EH (cell line): ENCODE measurements around the gene SLC2A3.
"Not testable (repeated sequence)": the region's sequence is repeated elsewhere in the genome, so short reads cannot be mapped to it uniquely, and the experiment has no call there.

ENCODE experiments used
- DNase-seq: peaks from one replicate; pipeline ENCODE4 v3.0.0-alpha.2; 2015; ENCODE audit warnings: low read depth

SLC2A3 gene

DNA sequence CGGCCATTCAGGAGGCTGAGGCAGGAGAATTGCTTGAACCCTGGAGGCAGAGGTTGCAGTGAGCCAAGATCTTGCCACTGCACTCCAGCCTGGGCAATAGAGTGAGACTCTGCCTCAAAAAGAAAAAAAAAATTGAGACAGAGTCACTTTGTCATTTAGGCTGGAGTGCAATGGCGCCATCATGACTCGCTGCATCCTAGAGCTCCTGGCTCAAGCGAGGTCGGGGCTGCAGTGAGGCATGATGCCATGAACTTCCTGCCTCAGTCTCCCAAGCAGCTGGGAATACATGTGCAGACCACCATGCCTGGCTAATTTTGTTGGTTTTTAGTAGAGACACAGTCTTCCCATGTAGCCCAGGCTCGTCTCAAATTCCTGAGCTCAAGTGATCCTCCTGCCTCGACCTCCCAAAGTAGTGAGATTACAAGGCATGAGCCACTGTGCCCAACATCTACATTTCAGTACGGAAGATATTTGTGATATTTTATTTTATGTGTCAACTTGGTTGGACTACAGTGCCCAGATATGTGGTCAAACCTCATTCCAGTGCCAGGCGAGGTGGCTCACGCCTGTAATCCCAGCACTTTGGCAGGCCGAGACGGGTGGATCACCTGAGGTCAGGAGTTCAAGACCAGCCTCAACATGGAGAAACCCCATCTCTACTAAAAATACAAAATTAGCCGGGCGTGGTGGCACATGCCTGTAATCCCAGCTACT lies 14.4 kb upstream of the SLC2A3 start:
- not testable (repeated sequence) for DNase-seq

DNA sequence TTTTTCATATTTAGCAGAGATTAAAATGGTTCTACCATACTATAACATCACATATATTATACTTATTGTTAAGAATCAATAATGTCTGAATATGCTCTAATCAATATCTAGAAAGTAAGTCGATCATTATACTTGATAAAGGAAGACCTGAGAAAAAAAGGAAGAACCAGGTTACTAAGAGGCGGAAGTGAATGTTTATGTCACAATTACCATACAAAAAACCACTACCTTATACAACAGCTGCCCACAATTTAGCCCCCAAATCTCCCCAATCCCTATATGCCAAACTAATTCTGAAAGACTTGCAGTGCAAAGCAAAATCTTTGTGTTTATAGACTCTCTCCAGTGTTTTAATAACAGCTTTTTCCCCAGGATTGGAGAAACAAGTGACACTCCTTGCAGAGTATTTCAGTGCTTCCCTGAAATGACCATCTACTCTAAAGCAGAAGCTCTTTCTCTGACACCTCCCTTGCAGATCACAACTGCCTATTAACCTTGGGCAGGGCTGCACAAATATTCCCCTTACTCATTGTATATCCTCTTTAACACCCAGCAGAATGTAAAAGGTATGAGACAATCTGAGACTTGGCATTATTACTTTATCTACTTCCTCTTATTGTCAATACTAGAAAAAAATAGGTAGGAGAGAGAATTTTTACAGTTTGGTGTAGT lies 12.7 kb upstream of the SLC2A3 start:
- no peak for DNase-seq

DNA sequence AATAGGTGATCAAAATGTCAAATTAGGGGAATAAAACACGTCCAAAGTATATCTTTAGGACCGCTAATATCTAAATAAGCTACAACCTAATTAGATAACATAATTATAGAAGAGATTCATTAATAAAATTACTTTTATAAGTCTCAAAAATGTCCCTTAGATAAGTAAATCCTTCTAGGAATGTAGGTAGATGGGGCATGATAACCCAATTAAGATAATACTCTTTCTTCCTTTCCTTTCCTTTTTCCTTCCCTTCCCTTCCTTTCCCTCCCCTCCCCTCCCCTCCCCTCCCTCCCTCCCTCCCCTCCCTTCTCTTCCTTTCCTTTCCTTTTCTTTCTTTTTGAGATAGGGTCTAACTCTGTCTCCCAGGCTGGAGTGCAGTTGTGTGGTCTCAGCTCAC lies 11.0 kb upstream of the SLC2A3 start:
- no peak for DNase-seq

DNA sequence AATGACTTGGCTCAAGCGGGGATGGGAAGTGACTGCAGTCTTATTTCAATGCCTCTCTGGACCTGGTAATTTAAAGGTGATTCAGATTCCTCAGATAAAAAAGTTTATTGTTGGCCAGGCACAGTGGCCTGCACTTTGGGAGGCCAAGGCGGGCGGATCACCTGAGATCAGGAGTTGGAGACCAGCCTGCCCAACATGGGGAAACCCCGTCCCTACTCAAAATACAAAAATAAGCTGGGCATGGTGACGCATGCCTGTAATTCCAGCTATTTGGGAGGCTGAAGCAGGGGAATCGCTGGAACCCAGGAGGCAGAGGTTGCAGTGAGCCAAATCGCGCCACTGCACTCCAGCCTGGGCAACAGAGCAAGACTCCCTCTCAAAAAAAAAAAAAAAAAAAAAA lies 8.8 kb upstream of the SLC2A3 start:
- DNase-seq, result not testable (repeated sequence)

DNA sequence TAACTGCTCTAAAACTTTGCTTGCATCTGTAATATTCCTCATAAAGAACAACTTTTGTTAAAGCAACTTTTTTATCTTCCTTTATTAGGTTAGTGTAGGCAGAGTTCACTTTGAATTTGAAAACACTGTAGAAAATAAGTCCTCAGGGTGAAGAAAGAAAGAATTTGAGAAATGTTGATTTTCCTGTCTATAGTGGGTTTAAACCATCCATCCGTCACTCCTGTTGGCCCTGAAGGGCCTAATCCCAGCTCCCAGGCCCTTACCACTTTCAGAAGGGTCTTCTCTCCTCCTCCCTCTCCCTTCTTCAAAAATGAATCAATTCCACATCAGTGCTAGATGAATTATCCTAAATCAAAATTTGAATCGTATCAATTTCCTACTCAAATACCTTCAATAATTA lies 4.9 kb upstream of the SLC2A3 start:
- no peak for DNase-seq

DNA sequence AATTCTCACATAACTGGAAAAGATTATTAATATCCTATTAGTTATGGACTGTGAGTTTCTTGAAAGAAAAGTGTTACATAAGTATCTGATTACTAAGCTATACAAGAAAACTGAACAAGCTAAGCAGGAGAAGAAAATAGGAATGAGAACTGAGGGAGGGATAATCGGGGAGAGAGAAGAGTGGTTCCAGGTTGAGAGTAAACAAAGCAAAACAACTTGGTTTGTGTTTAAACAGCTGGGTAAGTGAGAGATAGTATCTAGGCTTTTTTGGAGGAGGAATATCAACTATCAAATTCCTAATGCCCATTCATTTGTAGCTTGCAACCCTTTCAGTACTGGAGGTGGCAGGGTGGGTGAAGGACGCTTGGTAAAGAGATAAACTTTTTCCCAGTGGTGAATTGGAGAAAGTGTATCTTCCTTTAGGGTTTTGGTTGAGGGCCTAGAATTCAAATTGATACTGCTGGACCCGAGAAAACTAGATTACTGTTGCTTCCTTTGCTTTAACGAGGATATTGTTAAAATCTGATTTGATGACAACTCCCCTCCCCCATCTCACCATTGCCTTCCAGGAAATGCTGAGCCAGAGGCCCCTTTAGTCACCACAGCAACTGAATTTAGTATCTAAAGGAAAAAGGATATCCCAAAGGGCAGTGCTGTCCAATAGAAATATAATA lies 2.0 kb upstream of the SLC2A3 start:
- DNase-seq, result peak; percentile 37

DNA sequence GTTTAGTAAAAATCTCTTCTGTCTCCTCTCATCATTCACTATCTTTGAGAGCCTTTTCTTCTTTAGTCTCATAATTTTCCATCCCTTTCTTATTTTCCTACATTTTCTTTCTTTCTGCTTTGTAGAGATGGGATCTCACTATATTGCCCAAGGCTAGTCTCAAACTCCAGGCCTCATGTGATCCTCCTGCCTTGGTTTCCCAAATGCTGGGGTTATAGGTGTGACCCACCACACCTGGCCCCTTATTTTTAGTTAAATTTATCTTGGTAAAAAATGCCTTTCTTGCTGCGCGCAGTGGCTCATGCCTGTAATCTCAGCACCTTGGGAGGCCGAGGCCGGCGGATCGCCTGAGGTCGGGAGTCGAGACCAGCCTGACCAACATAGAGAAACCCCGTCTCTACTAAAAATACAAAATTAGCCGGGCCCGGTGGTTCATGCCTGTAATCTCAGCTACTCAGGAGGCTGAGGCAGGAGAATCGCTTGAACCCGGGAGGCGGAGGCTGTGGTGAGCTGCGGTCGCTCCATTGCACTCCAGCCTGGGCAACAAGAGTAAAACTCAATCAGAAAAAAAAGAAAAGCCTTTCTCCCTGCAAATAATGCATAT lies 996 bp downstream of the SLC2A3 start:
- DNase-seq, result peak; percentile 9

DNA sequence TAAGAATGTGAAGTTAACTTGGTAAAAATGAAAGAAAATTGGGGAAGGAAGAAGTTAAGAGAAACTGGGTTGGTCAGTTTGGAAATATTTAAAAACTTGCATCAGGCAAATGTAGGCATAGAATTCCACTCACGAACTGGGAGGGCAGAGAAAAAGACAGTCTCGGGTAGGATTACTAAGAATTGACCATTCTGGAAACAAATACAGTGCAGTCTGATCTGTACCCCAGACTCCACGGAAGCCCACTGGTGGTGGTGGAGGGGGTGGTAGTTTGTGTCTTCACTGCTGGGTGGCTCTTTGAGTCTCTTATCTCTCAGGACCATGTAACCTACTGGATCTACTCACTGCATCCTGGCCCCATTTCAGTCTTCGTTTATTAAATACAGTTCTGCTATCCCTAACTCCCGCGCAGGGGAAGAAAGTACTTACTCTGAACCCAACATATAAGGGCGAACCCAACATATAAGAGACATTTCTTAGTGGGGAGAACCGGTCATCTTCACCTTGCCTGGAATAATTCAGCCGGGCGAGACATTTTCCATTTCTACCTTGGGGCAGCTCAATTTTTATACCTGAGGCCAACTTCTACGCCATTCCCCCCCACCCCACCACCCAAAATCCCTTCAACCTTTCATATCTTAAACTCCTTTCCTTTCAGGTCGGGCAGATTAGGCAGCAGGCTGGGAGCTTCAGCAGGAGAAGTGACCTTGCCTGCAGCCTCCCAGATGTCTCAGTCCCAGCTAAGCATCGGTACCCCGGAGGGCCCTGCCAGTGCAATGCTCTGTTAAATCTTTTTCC lies 1.7 kb downstream of the SLC2A3 start:
- DNase-seq, result peak; percentile 27

DNA sequence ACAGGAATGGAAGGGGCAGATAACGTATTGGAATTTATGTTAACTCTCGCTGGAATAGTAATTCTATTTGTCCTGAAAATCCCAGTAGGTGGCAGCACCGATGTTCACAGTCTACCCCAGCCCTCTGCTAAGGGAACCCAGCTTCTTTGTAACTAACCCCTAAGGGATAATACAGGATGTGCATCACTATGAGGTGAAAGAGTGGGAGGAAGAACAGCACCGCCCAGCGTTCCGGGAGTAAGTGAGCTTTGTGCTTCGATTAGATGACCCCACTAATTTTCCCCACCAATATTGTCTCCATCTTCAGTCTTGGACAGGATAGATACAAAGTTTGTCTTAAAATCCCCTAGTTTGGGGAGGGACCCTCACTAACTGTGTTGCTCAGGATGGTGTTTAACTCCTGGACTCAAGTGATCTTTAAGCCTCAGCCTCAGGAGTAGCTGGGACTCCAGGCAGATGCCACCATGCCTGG lies 2.7 kb downstream of the SLC2A3 start:
- peak; percentile 94 for DNase-seq

DNA sequence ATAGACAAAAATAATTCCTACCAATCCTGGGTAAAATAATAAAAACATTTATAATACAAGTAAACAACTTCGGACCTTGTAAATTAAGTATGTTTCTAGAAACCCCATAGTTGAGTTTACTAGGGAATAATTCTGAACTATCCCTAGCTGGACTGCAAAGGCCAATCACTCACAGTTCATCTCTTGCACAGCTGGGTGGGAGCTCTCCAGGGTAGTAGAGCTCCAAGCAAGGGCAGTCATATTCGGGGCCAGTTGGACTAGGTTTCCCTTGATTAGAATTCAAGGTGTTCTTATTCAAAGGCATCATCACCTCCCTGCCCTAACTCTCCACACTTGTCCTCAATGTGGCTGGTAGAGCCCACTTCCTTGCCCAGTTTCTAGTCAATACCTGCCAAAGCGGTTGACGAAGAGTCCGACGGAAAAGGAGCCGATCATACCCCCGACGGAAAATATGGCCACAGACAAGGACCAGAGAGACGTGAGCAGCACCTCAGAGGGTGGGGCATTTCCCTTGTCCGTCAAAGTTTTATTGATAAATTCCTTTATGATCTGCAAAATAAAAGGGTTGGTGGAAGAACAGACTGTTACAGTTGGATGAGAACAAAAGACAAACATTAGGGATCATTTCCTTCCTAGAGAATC lies 3.3 kb downstream of the SLC2A3 start:
- DNase-seq, result not testable (repeated sequence)

DNA sequence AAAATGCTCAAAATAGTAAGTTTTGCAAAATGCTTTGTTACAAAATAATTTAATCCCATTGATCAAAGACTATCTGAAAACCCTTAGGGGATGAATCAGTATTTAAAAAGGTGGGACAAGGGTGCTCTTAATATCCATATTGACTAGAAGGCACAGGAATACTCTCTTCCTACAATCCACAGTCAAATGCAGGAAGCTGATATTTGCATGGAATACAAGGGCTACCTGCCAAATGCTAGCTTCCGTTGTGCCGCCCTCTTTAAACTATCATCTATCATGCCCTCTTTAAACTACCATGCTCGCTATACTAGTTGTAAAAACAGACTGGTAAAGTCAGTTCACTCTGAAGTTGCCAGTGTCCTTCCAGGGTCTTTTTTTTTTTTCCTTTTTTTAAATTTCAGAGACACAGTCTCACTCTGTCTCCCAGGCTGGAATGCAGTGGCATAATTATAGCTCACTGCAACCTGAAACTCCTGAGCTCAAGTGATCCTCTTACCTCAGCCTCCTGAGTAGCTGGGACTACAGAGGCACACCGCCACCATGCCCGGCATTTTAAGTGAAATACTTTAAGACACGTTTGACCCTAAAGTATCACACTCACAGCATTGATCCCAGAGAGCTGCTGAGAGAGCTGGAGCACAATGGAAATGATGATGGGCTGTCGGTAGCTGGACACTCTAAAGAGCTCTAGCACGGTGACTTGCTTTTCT lies 6.7 kb downstream of the SLC2A3 start:
- DNase-seq, result no peak

DNA sequence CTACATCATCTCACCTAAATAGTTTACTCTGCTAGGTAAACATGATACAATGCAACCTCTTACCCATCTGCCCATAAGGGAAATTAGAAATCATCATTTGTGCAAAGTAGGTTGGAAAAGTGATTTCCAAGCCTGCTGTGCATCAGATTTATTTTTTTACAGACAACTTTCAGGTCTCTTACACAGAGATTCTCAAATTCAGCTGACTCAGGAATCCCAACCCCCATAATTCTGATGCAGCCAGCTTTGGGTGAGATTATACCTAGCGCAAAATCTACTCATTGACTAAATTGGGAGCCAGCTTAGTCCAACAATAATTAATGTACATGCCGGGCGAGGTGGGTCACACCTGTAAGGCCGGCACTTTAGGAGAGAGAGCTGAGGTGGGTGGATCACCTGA lies 8.5 kb downstream of the SLC2A3 start:
- DNase-seq, result no peak

DNA sequence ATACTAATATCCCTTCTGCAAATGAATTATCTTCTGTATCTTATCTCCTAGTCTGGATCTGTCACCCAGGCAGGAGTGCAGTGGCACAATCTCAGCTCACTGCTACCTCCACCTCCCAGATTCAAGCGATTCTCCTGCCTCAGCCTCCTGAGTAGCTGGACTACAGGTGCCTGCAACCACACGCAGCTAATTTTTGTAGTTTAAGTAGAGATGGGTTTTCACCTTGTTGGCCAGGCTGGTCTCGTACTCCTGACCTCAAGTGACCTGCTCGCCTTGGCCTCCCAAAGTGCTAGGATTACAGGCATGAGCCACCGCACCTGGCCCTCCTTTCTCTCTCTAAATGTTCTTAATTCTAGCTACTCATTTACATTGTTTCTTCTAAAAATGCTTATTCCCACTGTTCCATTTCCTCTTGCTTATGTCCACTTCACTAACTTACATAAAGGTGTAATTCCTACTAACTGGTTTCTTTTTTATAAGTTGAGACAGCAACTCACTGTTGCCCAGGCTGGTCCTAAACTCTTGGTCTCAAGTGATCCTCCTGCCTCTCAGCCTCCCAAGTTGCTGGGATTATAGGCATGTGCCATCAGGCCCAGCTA lies 9.8 kb downstream of the SLC2A3 start:
- DNase-seq, result not testable (repeated sequence)

DNA sequence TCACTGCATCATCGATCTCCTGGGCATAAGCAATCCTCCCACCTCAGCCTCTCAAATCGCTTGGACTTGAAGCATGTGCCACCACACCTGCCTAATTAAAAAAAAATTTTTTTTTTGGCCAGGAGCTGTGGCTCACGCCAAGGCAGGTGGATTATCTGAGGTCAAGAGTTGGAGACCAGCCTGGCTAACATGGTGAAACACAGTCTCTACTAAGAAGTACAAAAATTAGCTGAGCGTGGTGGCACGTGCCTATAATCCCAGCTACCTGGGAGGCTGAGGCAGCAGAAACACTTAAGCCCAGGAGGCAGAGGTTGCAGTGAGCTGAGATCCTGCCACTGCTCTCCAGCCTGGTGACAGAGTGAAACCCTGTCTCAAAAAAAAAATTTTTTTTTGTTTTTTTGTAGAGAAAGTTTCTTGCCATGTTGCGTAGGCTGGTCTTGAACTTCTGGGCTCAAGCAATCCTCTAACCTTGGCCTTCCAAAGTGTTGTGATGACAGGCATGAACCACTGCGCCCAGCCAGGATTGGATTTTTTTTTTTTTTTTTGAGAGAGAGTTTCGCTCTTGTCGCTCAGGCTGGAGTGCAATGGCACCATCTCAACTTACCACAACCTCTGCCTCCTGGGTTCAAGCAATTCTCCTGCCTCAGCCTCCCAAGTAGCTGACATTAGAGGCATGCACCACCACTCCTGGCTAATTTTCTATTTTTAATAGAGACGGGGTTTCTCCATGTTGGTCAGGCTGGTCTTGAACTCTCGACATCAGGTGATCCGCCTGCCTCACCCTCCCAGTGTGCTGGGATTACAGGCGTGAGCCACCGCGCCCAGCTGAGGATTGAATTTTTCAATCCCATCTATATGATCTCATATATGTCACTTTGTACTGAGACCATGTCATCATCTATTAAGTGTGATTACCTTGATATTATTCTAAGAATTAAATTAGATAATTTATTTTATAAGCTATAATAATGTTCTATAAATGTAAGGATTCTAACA lies 12.4 kb downstream of the SLC2A3 start:
- no peak for DNase-seq

DNA sequence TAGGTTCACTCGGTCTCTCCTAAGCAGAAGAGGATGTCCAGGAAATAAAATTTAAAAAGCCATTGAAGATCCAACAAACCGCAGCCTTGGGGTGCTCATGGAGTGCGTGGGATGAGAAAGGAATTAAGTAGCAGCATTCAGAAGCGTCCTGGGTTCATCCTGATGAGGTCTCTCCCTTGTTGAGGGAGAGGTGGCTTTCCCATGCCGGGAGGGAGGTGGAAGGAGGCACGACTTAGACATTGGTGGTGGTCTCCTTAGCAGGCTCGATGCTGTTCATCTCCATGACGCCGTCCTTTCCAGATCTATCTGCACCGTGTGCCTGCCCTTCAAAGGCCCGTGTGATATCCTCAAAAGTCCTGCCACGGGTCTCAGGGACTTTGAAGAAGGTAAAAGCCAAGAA lies 14.8 kb downstream of the SLC2A3 start:
- DNase-seq, result not testable (repeated sequence)

DNA sequence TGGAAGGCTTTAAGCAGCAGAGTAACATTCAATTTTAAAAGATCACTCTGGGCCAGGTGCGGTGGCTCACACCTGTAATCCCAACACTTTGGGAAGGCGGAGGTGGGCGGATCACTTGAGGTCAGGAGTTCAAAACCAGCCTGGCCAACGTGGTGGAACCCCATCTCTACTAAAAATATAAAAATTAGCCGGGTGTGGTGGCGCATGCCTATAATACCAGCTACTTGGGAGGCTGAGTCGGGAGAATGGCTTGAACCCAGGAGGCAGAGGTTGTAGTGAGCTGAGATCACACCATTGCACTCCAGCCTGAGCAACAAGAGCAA lies 17.8 kb downstream of the SLC2A3 start:
- not testable (repeated sequence) for DNase-seq

DNA sequence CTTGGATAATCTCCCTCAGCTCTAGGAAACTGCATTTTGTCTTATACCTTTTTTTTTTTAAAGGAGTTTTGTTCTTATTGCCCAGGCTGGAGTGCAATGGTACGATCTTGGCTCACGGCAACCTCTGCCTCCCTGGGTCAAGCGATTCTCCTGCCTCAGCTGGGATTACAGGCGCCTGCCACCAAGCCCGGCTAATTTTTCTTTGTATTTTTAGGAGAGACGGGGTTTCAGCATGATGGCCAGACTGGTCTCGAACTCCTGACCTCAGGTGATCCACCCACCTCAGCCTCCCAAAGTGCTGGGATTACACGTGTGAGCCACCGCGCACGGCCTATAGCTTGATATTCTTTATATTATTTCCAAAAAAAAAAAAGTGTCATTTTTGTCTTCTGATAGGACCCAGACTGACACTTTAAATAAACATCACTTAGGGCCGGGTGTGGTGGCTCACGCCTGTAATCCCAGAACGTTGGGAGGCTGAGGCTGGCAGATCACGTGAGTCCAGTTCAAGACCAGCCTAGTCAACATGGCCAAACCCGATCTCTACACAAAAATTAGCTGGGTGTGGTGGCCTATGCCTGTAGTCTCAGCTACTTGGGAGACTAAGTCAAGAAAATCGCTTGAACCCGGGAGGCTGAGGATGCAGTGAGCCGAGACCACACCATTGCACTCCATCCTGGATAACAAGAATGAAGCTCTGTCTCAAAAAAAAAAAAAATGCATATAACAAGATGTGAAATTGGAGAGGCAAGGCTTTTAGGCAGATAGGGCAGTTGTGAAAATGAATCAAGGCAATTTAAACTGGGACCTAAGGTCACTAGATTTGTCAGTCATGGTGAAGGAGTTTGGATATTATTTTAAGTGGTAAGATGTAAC lies 18.4 kb downstream of the SLC2A3 start:
- DNase-seq, result no peak

DNA sequence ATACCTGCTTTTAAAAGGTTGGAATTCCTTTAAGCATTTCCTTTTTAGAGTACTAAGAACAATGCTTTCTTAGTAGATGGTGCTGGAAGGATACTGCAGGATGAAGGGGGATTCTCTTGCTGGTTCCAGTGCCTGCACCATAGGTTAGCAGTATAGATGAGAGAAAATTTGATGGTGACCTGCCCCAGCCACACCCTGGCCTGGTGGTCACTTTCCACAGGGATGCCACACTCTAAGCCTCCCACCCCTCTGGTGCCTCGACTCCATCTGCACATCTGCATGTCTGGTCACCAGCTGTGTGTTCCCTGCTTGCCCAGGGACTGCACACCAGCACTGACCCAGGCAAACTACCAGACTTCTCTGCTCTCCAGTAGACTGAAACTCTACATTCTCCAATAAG lies 19.1 kb downstream of the SLC2A3 start:
- no peak for DNase-seq
